GM12872 (cell line): ENCODE data around the gene TSEN34.

Experiments
- TF ChIP-seq, protein P1 (sequence below): IDR thresholded peaks from 3 replicates; pipeline ENCODE4 v1.5.1; 2011; ENCODE audit warnings: low read depth, mild to moderate bottlenecking, low read length, moderate library complexity; ENCODE audit not compliant: insufficient read depth

The TSEN34 gene

GRCh38 chr19:54156953-54157352 lies 34.2 kb upstream of the TSEN34 start:
- TF ChIP-seq, protein P1, sequence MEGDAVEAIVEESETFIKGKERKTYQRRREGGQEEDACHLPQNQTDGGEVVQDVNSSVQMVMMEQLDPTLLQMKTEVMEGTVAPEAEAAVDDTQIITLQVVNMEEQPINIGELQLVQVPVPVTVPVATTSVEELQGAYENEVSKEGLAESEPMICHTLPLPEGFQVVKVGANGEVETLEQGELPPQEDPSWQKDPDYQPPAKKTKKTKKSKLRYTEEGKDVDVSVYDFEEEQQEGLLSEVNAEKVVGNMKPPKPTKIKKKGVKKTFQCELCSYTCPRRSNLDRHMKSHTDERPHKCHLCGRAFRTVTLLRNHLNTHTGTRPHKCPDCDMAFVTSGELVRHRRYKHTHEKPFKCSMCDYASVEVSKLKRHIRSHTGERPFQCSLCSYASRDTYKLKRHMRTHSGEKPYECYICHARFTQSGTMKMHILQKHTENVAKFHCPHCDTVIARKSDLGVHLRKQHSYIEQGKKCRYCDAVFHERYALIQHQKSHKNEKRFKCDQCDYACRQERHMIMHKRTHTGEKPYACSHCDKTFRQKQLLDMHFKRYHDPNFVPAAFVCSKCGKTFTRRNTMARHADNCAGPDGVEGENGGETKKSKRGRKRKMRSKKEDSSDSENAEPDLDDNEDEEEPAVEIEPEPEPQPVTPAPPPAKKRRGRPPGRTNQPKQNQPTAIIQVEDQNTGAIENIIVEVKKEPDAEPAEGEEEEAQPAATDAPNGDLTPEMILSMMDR: no peak

- TF ChIP-seq, protein P1: no peak
Measured at GRCh38 chr19:54158812-54159351, 32.2 kb upstream of the TSEN34 start.

DNA sequence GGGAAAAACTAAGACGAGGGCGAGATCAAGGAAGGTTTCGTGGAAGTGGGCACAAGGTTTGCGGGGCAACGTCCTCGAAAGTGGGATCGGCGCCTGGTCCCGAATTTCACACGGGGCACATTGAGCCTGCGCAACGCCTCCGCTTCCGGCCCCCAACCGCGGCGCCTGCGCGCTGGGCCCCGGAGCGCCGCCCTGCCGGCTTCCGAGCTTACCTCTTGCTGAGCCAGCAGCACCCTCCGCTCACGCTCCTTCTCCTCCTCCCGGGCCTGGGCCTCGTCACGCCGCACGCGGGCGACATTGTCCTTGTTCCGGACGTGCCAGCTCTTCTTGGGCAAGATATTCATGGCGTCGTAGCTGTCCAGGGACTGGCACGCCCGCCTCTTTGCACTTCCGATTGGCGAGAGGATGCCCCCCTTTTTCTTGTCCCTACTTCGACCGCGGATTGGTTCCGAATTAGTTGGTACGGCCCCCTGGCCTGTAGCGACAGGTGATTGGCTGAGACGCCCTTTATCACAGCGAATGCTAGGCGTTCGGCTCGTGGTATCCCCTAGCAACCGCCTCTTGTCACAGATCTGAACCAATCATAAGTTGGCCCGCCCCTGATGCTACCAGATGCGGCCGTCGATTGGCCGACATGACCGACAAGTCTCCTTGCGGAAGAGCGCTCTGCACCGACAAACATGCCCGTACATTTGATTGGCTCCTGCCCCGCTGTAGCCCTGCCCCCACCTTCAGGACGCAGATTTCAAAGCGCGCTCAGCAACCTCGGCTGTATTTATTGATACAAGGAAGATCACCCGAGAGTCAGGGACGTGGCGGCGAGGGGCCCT lies 31.5 kb upstream of the TSEN34 start, which contains the start of gene LENG1:
Gene LENG1 (minus strand): TSS at position 370 of the 830 bp plus-strand sequence. CDS start 26 bp downstream, at position 344.
- TF ChIP-seq, protein P1: no peak

DNA sequence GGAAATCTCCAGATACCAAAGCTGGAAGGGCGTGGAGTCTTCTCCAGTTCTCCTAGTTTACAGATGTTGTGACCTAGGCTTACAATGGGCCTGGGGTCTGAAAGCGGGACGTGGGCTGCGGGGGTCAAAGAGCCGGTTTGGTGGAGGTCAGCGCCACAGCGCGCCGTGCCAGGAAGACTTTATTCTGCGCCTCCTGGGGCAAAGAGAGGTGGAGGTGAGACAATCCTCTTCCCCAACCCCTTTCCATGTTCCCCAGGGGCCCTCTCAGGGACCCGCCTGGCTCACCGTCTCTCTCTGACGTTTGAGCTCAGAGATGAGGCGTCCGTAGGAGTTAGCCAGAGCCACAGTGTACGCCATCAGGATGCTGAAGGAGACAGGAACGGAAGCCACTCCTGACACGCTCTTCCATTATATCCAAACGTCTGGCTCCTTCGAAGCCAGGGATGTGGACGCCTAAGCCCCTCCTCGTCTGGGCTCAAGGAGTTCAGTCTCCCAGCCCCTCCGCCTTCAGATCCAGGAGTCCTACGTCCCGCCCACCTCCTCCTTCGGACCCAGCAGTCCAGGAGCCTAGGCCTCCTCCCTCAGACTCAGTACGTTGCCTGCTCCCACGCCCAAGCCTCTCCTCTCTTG lies 30.8 kb upstream of the TSEN34 start:
- TF ChIP-seq, protein P1: no peak

GRCh38 chr19:54160854-54161253 lies 30.3 kb upstream of the TSEN34 start:
- TF ChIP-seq, protein P1: no peak

- TF ChIP-seq, protein P1: no peak
Measured at GRCh38 chr19:54162241-54162805, 28.8 kb upstream of the TSEN34 start.

DNA sequence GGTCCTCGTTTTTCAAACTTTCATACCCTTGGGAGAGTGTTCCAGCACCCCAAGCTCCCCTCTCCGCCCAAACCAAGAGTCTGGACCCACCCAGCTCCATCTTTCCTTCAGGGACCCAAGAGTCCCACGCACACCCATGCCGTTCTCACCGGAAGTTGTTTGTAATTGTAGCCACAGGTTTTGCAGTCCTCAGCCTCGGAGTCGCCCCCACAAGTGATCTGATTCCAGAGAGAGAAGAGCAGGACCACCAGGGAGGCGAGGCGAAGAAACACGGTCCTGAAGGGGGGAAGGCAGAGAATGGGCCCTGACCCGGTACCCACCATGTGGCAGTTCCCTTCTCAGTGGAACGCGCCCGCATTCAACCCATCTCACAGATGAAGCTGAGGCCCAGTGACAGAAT lies 28.2 kb upstream of the TSEN34 start:
- TF ChIP-seq, protein P1: no peak
